Astrocyte (in vitro differentiated cells and primary cell): ENCODE data around the gene ARL13B. TPM values are rescaled to one million over a fixed set of nuclear protein-coding genes. Genes with fewer than 3 reads are reported as not detected.
A peak's percentile ranks its signal among the peaks of the same experiment; 100 is the strongest.

Experiments used
- DNase-seq: peaks from one replicate; pipeline ENCODE4 v3.0.0-alpha.2; 2010; ENCODE audit warnings: low read depth
- FAIRE-seq: peaks from 2 replicates; lab custom pipeline; 2011; peaks lifted over from hg19 to GRCh38; lab: Jason Lieb, UNC
- H2AFZ ChIP-seq: 2 replicates; pipeline ENCODE4 v1.6.0; 2012; ENCODE audit warnings: low read depth, low read length, inconsistent platforms
- H3K27ac ChIP-seq: 2 replicates; pipeline ENCODE4 v1.5.1; 2011; ENCODE audit warnings: low read depth, low read length, inconsistent platforms
- H3K27me3 ChIP-seq: 2 replicates; pipeline ENCODE4 v1.6.0; 2011; ENCODE audit warnings: low read length, inconsistent platforms; ENCODE audit not compliant: insufficient read depth
- H3K36me3 ChIP-seq: 2 replicates; pipeline ENCODE4 v1.5.1; 2011; ENCODE audit warnings: low read length, inconsistent platforms; ENCODE audit not compliant: insufficient read depth
- H3K4me1 ChIP-seq: 2 replicates; pipeline ENCODE4 v1.5.1; 2011; ENCODE audit warnings: low read length, inconsistent platforms; ENCODE audit not compliant: insufficient read depth
- H3K4me2 ChIP-seq: 2 replicates; pipeline ENCODE4 v1.6.0; 2012; ENCODE audit warnings: low read length, inconsistent platforms
- H3K4me3 ChIP-seq: 2 replicates; pipeline ENCODE4 v1.5.1; 2011; ENCODE audit warnings: low read depth, mild to moderate bottlenecking, low read length, inconsistent platforms; ENCODE audit not compliant: insufficient read depth
- H3K79me2 ChIP-seq: 2 replicates; pipeline ENCODE4 v1.6.0; 2012; ENCODE audit warnings: mild to moderate bottlenecking, low read length, inconsistent platforms; ENCODE audit not compliant: insufficient read depth
- H3K9ac ChIP-seq: 2 replicates; pipeline ENCODE4 v1.6.0; 2012; ENCODE audit warnings: mild to moderate bottlenecking, low read length, inconsistent platforms
- H3K9me3 ChIP-seq: 2 replicates; pipeline ENCODE4 v1.5.1; 2012; ENCODE audit warnings: low read depth, mild to moderate bottlenecking, low read length, inconsistent platforms; ENCODE audit not compliant: insufficient read depth
- H4K20me1 ChIP-seq: 2 replicates; pipeline ENCODE4 v1.6.0; 2012; ENCODE audit warnings: low read length, inconsistent platforms; ENCODE audit not compliant: insufficient read depth
- H3K27ac Mint-ChIP-seq: one replicate; pipeline ENCODE4 v1.8.0; 2021; ENCODE audit warnings: mild to moderate bottlenecking, mixed read lengths; ENCODE audit not compliant: unreplicated experiment
- H3K27me3 Mint-ChIP-seq: one replicate; pipeline ENCODE4 v1.8.0; 2021; ENCODE audit warnings: low read depth, mixed read lengths; ENCODE audit not compliant: unreplicated experiment
- H3K36me3 Mint-ChIP-seq: one replicate; pipeline ENCODE4 v1.8.0; 2021; ENCODE audit warnings: low read depth, mixed read lengths; ENCODE audit not compliant: unreplicated experiment
- H3K4me1 Mint-ChIP-seq: one replicate; pipeline ENCODE4 v1.8.0; 2021; ENCODE audit warnings: low read depth, mixed read lengths; ENCODE audit not compliant: unreplicated experiment
- H3K4me3 Mint-ChIP-seq: one replicate; pipeline ENCODE4 v1.8.0; 2021; ENCODE audit warnings: mild to moderate bottlenecking, moderate library complexity, mixed read lengths; ENCODE audit not compliant: unreplicated experiment
- H3K9me3 Mint-ChIP-seq: one replicate; pipeline ENCODE4 v1.8.0; 2021; ENCODE audit warnings: mild to moderate bottlenecking, mixed read lengths; ENCODE audit not compliant: unreplicated experiment
- EZH2 ChIP-seq: IDR thresholded peaks from 2 replicates; pipeline ENCODE4 v1.6.1; 2012; ENCODE audit warnings: mild to moderate bottlenecking, low read length, inconsistent platforms; ENCODE audit not compliant: insufficient read depth
- total RNA-seq: library from RNA; stranded (reverse); gene quantifications from 2 replicates; pipeline ENCODE4 v1.2.1, GENCODE V29; 2021
- TF ChIP-seq, protein P1 (sequence below): IDR thresholded peaks from 2 replicates; pipeline ENCODE4 v1.5.1; 2011; ENCODE audit warnings: low read depth, mild to moderate bottlenecking, inconsistent platforms, low read length, moderate library complexity; ENCODE audit not compliant: insufficient read depth

ARL13B gene
- total RNA-seq, 1 donor from 2014 or later = 9.8 TPM

DNA sequence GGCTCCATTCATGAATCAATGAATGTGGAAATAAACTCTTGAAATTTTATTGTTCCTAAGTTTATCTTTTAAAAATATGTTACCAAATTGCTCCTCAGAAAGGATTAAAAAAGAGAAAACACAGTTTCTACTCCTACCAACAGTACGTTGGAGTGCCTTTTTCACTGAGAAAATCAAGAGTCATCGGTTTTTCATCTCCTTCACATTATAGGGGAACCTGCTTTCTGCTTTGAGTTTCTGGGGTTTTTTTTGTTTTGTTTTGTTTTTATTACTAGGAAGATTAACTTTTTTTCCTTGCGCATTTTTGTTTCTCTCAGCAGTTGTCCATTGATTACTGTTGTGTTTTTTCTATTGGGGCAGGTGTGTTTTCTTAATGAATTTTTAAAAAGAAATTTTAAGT, 3.5 kb downstream of the ARL13B start:
- no peaks in the 10 kb centered on the region for H3K9me3 ChIP-seq
- no peaks in the 10 kb centered on the region for H3K36me3 ChIP-seq
- Mint-ChIP-seq H3K4me1 (peaks cover 11% of the 10 kb centered on the region), H3K27ac (no peak overlapping the region), H3K9me3 (peaks cover 2% of the 10 kb centered on the region), H3K36me3 (no peaks in the 10 kb centered on the region), H3K27me3 (no peaks in the 10 kb centered on the region), H3K4me3 (no peak overlapping the region)
- no peak overlapping the region for H3K4me3 ChIP-seq
- no peak overlapping the region for H2AFZ ChIP-seq
- H3K27me3 ChIP-seq = no peaks in the 10 kb centered on the region
- H3K9ac ChIP-seq = no peak overlapping the region
- no peak overlapping the region for H3K4me2 ChIP-seq
- TF ChIP-seq, protein P1, sequence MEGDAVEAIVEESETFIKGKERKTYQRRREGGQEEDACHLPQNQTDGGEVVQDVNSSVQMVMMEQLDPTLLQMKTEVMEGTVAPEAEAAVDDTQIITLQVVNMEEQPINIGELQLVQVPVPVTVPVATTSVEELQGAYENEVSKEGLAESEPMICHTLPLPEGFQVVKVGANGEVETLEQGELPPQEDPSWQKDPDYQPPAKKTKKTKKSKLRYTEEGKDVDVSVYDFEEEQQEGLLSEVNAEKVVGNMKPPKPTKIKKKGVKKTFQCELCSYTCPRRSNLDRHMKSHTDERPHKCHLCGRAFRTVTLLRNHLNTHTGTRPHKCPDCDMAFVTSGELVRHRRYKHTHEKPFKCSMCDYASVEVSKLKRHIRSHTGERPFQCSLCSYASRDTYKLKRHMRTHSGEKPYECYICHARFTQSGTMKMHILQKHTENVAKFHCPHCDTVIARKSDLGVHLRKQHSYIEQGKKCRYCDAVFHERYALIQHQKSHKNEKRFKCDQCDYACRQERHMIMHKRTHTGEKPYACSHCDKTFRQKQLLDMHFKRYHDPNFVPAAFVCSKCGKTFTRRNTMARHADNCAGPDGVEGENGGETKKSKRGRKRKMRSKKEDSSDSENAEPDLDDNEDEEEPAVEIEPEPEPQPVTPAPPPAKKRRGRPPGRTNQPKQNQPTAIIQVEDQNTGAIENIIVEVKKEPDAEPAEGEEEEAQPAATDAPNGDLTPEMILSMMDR = no peak
- no peak for TF ChIP-seq EZH2
- FAIRE-seq (no peak), DNase-seq (no peak)
- H3K27ac ChIP-seq = no peak overlapping the region
- H3K79me2 ChIP-seq = peaks cover 64% of the 10 kb centered on the region
- no peaks in the 10 kb centered on the region for H4K20me1 ChIP-seq
- peaks cover 11% of the 10 kb centered on the region for H3K4me1 ChIP-seq

DNA sequence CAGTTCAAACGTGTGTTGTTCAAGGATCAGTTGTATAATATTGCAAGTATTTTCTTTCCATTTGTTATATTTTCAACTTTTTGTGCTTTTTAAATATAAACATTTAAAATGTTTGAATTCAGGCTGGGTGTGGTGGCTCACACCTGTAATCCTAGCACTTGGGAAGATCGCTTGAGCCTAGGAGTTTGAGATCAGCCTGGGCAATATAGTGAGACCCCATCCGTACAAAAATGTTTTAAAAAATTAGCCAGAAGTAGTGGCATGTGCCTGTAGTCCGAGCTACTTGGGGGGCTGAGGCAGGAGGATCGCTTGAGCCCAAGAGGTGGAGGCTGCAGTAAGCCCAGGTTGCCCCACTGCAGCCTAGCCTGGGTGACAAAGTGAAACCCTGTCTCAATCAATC, 4.7 kb downstream of the ARL13B start:
- DNase-seq = no peak

DNA sequence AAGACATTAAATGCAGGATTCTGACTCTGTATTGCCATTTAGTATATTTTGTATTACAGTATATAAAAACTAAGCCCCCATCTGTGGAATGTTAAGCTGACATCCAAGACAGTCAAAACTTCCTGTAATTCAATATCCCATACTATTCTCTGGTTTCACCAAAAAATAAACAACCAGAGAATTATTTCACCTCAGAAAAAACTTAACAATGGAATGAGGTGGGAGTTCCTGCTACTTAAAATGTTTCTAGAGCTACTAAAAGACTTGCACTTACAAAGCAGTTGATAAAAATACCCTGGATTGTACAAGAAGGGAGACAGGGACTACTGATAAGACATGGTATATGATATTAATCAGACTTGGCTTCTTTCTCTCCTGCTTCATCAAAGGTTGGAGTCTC, 8.3 kb downstream of the ARL13B start:
- H3K4me1 Mint-ChIP-seq = peaks cover 8% of the 10 kb centered on the region
- DNase-seq (peak; percentile 54), FAIRE-seq (peak; percentile 72)
- no peaks in the 10 kb centered on the region for H3K27me3 Mint-ChIP-seq
- Histone ChIP-seq H3K9me3 (no peaks in the 10 kb centered on the region), H3K4me3 (no peak overlapping the region), H3K27me3 (no peaks in the 10 kb centered on the region), H3K4me1 (peaks cover 11% of the 10 kb centered on the region), H3K36me3 (no peaks in the 10 kb centered on the region), H3K79me2 (peaks cover 64% of the 10 kb centered on the region), H4K20me1 (no peaks in the 10 kb centered on the region), H2AFZ (no peak overlapping the region), H3K4me2 (peak overlapping the region; percentile 64), H3K9ac (no peak overlapping the region), H3K27ac (no peak overlapping the region)
- no peaks in the 10 kb centered on the region for H3K36me3 Mint-ChIP-seq
- peaks cover 2% of the 10 kb centered on the region for H3K9me3 Mint-ChIP-seq
- TF ChIP-seq EZH2 = no peak
- TF ChIP-seq, protein P1 = no peak
- H3K4me3 Mint-ChIP-seq = no peak overlapping the region
- H3K27ac Mint-ChIP-seq = no peak overlapping the region

More for the DNA sequence above, 4.7 kb downstream of the ARL13B start:
- Histone ChIP-seq H3K9me3 (no peaks in the 10 kb centered on the region), H3K4me1 (peaks cover 12% of the 10 kb centered on the region), H4K20me1 (no peaks in the 10 kb centered on the region), H3K4me3 (no peak overlapping the region), H2AFZ (no peak overlapping the region), H3K79me2 (peaks cover 67% of the 10 kb centered on the region), H3K27me3 (no peaks in the 10 kb centered on the region), H3K9ac (no peak overlapping the region), H3K36me3 (no peaks in the 10 kb centered on the region), H3K4me2 (no peak overlapping the region), H3K27ac (no peak overlapping the region)
- Mint-ChIP-seq H3K4me3 (no peak overlapping the region), H3K27me3 (no peaks in the 10 kb centered on the region), H3K4me1 (peaks cover 12% of the 10 kb centered on the region), H3K9me3 (peaks cover 2% of the 10 kb centered on the region), H3K27ac (no peak overlapping the region), H3K36me3 (no peaks in the 10 kb centered on the region)
- no peak for FAIRE-seq
- TF ChIP-seq EZH2 = no peak
- TF ChIP-seq, protein P1 = no peak
